ENCODE measurements around the gene SMC1B.
A peak's percentile ranks its signal among the peaks of the same experiment; 100 is the strongest.

GRCh38 chr22:45435544-45436139 lies 22.2 kb upstream of the SMC1B start:
- TF ChIP-seq SMARCC2 (IDR thresholded peaks at IDR 0.05; ENCODE audit: low read depth) = no peak
- TF ChIP-seq NBN (IDR thresholded peaks at IDR 0.05; ENCODE audit: low read depth) = no peak
- no peak for TF ChIP-seq CHD4 (IDR thresholded peaks at IDR 0.05; ENCODE audit: insufficient read depth, insufficient replicate concordance, low read depth, low read length, poor library complexity, severe bottlenecking)
- no peak for TF ChIP-seq TBP (optimal IDR thresholded peaks at IDR 0.05; ENCODE audit: low read depth, low read length)
- TF ChIP-seq REST (IDR thresholded peaks at IDR 0.05; ENCODE audit: borderline replicate concordance) = peak; percentile 81
- TF ChIP-seq REST (CRISPR knock-in tag; IDR thresholded peaks at IDR 0.05; ENCODE audit: low read depth) = no peak
- TF ChIP-seq HMGXB4 (CRISPR knock-in tag; IDR thresholded peaks at IDR 0.05) = no peak
- TF ChIP-seq RBFOX2 (IDR thresholded peaks at IDR 0.05; ENCODE audit: low read depth, low read length) = no peak
- TF ChIP-seq ZNF696 (CRISPR knock-in tag; conservative IDR thresholded peaks at IDR 0.05) = no peak
- TF ChIP-seq ZNF311 (CRISPR knock-in tag; IDR thresholded peaks at IDR 0.05) = no peak
- no peak for TF ChIP-seq IFI16 (CRISPR knock-in tag; IDR thresholded peaks at IDR 0.05)
- peak; percentile 76 to 82 (median 79) for TF ChIP-seq CTCF (IDR thresholded peaks at IDR 0.05 in 2 of 3, conservative IDR thresholded peaks at IDR 0.05 in 1 of 3; ENCODE audit: insufficient read depth in 2 of 3, low read depth in 1 of 3, low read length in 3 of 3)
- no peak for TF ChIP-seq SAFB (IDR thresholded peaks at IDR 0.05; ENCODE audit: borderline replicate concordance, low read depth, low read length)
- TF ChIP-seq RAD21 (CRISPR knock-in tag; conservative IDR thresholded peaks at IDR 0.05 in 1 of 2, IDR thresholded peaks at IDR 0.05 in 1 of 2) = peak; percentile 55 to 85
- no peak for TF ChIP-seq TAF1 (IDR thresholded peaks at IDR 0.05; ENCODE audit: control insufficient read depth, extremely low read depth, insufficient read depth, low read length, severe bottlenecking)

All from K562 (cell line).